PC-3 (cell line): ENCODE data around the gene PRKCQ.

ENCODE experiments used
- CTCF ChIP-seq: fragments of 300-600 bp; sonication (generic); conservative IDR thresholded peaks from 2 replicates; pipeline ENCODE4 v1.5.1; 2017; ENCODE audit warnings: antibody characterized with exemption, low read depth, mild to moderate bottlenecking, low read length
- EZH2 ChIP-seq: fragments of 300-600 bp; sonication (generic); IDR thresholded peaks from one replicate; pipeline ENCODE4 v1.6.1; 2017; ENCODE audit warnings: antibody characterized with exemption, mild to moderate bottlenecking, low read length; ENCODE audit not compliant: unreplicated experiment
- EZH2phosphoT487 ChIP-seq: fragments of 300-600 bp; sonication (generic); IDR thresholded peaks from 2 replicates; pipeline ENCODE4 v1.6.1; 2018; ENCODE audit warnings: mild to moderate bottlenecking, antibody characterized with exemption, low read length, borderline replicate concordance

GRCh38 chr10:6582298-6582697 is 2.2 kb upstream of the PRKCQ start:
- no peak for TF ChIP-seq CTCF
- no peak for TF ChIP-seq EZH2phosphoT487
- TF ChIP-seq EZH2: no peak
